ENCODE data around the gene ATP2A2.

DNA sequence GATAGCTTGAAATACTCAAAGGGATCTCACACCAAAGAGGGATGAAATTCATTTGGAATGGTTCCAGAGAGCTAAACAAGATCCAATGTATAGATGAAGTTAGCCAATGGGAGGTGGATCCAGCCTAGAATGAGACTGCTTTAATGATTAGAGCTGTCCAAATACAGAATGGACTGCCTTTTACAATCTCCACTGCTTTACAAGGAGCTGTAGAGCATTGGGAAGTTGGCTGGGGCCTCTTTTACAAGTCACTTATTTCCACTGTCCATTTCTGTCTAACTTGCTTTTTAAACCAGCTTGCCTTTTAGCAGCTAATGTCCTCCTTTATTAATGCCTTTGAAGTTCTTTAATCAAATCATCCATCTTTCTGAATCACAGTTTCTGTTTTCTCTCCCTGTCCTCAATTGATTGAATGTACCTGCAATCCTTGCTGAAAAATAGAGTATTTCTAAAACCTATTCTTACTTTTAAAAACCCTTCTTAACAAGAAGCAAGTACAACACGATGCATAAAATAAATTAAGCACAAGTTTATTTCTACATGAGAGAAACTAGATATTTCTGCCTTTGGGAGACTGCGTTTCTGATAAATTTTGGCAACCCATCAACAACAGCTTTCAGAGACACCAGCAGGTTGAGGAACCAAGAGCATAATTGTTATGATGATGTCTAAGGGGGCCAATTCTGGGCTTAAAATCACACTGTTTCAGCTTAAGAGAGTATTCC, 3.4 kb upstream of the ATP2A2 start:
- TF ChIP-seq POLR2A (IDR thresholded peaks at IDR 0.05): no peak
- TF ChIP-seq, protein P1, sequence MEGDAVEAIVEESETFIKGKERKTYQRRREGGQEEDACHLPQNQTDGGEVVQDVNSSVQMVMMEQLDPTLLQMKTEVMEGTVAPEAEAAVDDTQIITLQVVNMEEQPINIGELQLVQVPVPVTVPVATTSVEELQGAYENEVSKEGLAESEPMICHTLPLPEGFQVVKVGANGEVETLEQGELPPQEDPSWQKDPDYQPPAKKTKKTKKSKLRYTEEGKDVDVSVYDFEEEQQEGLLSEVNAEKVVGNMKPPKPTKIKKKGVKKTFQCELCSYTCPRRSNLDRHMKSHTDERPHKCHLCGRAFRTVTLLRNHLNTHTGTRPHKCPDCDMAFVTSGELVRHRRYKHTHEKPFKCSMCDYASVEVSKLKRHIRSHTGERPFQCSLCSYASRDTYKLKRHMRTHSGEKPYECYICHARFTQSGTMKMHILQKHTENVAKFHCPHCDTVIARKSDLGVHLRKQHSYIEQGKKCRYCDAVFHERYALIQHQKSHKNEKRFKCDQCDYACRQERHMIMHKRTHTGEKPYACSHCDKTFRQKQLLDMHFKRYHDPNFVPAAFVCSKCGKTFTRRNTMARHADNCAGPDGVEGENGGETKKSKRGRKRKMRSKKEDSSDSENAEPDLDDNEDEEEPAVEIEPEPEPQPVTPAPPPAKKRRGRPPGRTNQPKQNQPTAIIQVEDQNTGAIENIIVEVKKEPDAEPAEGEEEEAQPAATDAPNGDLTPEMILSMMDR (IDR thresholded peaks at IDR 0.05): no peak

Measured in body of pancreas (tissue), 4 donors.